ENCODE results near the gene FAM193B. TPM values are rescaled to one million over a fixed set of nuclear protein-coding genes. Genes with fewer than 3 reads are reported as not detected.

Gene FAM193B
- total and polyA plus RNA-seq, 9 of the 15 experiments (the other 6 are each of a cell fraction or from before 2014, with no cell fraction given): 4.4 to 76.4 (median 37.3) TPM

DNA sequence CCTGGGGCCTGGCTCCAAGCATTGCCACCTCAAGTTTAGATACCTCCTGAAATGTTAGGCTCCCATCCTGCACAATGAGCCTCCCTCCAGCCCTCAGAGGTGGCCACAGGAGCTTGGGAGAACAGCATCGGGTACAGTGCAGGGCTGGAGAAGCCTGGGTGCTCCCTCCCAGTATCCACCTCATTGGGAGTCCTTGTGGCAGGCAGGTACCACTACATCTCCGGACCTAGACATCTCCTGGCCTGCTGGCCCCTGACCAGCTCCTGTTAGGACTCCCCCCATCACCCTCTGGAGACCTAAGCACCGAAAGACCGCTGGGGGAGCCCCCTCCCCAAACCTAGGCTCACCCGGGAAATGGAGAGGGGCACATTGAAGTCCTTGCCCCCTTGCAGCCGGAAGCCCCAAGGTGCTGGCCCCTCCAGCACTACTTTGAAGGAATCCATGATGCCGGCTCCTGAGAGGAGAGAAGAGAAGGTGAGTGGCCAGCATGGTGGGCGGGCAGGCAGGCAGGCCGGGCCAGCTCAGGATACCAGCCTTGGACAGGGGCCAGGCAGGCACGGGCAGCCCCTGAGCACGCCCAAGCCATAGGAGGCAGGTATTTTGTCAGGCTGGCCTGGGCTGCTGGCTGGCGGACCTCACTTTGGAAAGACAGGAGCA, 58.2 kb downstream of the FAM193B start (continued):
- TF ChIP-seq, protein P1, sequence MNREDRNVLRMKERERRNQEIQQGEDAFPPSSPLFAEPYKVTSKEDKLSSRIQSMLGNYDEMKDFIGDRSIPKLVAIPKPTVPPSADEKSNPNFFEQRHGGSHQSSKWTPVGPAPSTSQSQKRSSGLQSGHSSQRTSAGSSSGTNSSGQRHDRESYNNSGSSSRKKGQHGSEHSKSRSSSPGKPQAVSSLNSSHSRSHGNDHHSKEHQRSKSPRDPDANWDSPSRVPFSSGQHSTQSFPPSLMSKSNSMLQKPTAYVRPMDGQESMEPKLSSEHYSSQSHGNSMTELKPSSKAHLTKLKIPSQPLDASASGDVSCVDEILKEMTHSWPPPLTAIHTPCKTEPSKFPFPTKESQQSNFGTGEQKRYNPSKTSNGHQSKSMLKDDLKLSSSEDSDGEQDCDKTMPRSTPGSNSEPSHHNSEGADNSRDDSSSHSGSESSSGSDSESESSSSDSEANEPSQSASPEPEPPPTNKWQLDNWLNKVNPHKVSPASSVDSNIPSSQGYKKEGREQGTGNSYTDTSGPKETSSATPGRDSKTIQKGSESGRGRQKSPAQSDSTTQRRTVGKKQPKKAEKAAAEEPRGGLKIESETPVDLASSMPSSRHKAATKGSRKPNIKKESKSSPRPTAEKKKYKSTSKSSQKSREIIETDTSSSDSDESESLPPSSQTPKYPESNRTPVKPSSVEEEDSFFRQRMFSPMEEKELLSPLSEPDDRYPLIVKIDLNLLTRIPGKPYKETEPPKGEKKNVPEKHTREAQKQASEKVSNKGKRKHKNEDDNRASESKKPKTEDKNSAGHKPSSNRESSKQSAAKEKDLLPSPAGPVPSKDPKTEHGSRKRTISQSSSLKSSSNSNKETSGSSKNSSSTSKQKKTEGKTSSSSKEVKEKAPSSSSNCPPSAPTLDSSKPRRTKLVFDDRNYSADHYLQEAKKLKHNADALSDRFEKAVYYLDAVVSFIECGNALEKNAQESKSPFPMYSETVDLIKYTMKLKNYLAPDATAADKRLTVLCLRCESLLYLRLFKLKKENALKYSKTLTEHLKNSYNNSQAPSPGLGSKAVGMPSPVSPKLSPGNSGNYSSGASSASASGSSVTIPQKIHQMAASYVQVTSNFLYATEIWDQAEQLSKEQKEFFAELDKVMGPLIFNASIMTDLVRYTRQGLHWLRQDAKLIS (CRISPR knock-in tag; IDR thresholded peaks at IDR 0.05): peak; percentile 87; the same call in 1 of the 2 replicates
- TF ChIP-seq, protein P2, sequence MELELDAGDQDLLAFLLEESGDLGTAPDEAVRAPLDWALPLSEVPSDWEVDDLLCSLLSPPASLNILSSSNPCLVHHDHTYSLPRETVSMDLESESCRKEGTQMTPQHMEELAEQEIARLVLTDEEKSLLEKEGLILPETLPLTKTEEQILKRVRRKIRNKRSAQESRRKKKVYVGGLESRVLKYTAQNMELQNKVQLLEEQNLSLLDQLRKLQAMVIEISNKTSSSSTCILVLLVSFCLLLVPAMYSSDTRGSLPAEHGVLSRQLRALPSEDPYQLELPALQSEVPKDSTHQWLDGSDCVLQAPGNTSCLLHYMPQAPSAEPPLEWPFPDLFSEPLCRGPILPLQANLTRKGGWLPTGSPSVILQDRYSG (tag; conservative IDR thresholded peaks at IDR 0.05; ENCODE audit: low read depth): no peak
- no peak for TF ChIP-seq ZNF75A (CRISPR knock-in tag; IDR thresholded peaks at IDR 0.05)
- TF ChIP-seq, protein P3, sequence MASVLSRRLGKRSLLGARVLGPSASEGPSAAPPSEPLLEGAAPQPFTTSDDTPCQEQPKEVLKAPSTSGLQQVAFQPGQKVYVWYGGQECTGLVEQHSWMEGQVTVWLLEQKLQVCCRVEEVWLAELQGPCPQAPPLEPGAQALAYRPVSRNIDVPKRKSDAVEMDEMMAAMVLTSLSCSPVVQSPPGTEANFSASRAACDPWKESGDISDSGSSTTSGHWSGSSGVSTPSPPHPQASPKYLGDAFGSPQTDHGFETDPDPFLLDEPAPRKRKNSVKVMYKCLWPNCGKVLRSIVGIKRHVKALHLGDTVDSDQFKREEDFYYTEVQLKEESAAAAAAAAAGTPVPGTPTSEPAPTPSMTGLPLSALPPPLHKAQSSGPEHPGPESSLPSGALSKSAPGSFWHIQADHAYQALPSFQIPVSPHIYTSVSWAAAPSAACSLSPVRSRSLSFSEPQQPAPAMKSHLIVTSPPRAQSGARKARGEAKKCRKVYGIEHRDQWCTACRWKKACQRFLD (CRISPR knock-in tag; IDR thresholded peaks at IDR 0.05): peak; percentile 6; the same call in 1 of the 2 replicates
- TF ChIP-seq TBL1XR1 (IDR thresholded peaks at IDR 0.05; ENCODE audit: low read length in 2 of 2): no peak
- TF ChIP-seq POLR2A (conservative IDR thresholded peaks at IDR 0.05): no peak; the same call in 1 of the 2 replicates
- TF ChIP-seq, protein P4, sequence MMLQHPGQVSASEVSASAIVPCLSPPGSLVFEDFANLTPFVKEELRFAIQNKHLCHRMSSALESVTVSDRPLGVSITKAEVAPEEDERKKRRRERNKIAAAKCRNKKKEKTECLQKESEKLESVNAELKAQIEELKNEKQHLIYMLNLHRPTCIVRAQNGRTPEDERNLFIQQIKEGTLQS (IDR thresholded peaks at IDR 0.05): no peak
- TF ChIP-seq, protein P4 (CRISPR knock-in tag; conservative IDR thresholded peaks at IDR 0.05): 0 out of 2 replicates have a peak, but pooled peaks have one; percentile 21
- peak; percentile 3 for TF ChIP-seq KDM5B (IDR thresholded peaks at IDR 0.05; ENCODE audit: insufficient replicate concordance, low read depth, low read length)
- peak; percentile 76; the same call in 1 of the 2 replicates for TF ChIP-seq KAT7 (CRISPR knock-in tag; IDR thresholded peaks at IDR 0.05; ENCODE audit: borderline replicate concordance)
- 0 out of 2 replicates have a peak, but pooled peaks have one; percentile 59 for TF ChIP-seq ZBTB1 (CRISPR knock-in tag; IDR thresholded peaks at IDR 0.05; ENCODE audit: borderline replicate concordance, low read depth)
- TF ChIP-seq ZNF121 (CRISPR knock-in tag; conservative IDR thresholded peaks at IDR 0.05): no peak
- TF ChIP-seq, protein P5, sequence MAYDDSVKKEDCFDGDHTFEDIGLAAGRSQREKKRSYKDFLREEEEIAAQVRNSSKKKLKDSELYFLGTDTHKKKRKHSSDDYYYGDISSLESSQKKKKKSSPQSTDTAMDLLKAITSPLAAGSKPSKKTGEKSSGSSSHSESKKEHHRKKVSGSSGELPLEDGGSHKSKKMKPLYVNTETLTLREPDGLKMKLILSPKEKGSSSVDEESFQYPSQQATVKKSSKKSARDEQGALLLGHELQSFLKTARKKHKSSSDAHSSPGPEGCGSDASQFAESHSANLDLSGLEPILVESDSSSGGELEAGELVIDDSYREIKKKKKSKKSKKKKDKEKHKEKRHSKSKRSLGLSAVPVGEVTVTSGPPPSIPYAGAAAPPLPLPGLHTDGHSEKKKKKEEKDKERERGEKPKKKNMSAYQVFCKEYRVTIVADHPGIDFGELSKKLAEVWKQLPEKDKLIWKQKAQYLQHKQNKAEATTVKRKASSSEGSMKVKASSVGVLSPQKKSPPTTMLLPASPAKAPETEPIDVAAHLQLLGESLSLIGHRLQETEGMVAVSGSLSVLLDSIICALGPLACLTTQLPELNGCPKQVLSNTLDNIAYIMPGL (CRISPR knock-in tag; IDR thresholded peaks at IDR 0.05): 0 out of 2 replicates have a peak, but pooled peaks have one; percentile 44
- TF ChIP-seq CREB1 (IDR thresholded peaks at IDR 0.05): no peak
- 0 out of 2 replicates have a peak, but pooled peaks have one; percentile 27 for TF ChIP-seq CREB1 (CRISPR knock-in tag; IDR thresholded peaks at IDR 0.05)
- 0 out of 2 replicates have a peak, but pooled peaks have one; percentile 84 for TF ChIP-seq SRSF3 (IDR thresholded peaks at IDR 0.05; ENCODE audit: insufficient read depth, low read length)
- 0 out of 2 replicates have a peak, but pooled peaks have one; percentile 59 for TF ChIP-seq LCOR (CRISPR knock-in tag; IDR thresholded peaks at IDR 0.05)
- peak; percentile 30 for TF ChIP-seq CHD1 (IDR thresholded peaks at IDR 0.05; ENCODE audit: low read length)

All from K562 (cell line).